OCI-LY3 (cell line): Measurements from ENCODE around the gene ZNF804A.

ENCODE experiments used
- EZH2phosphoT487 ChIP-seq: fragments of 200-600 bp; shearing (Covaris generic); IDR thresholded peaks from 2 replicates; pipeline ENCODE4 v1.6.1; 2018; ENCODE audit warnings: antibody characterized with exemption, mixed run types, low read depth
- TF ChIP-seq, protein P1 (sequence below): fragments of 200-600, 300-600 bp; sonication (generic); IDR thresholded peaks from 2 replicates; pipeline ENCODE4 v1.5.1; 2014; ENCODE audit warnings: antibody characterized with exemption, low read length, low read depth

DNA sequence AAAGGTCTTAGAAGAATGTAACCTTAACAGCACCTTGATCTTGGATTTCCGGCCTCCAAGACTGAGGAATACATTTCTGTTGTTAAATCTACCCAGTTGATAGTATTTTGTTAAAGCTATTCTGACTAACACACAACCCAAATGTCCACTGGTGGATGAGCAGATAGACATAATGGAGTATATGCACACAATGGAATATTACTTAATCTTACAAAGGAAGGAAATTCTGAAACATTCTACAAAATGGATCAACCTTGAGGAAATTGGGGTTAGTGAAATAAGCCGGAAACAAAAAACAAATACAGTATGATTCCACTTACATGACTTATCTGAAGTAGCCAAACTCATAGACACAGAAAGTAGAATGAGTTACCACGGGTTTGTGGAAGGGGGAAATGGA lies 168.7 kb downstream of the ZNF804A start:
- TF ChIP-seq, protein P1, sequence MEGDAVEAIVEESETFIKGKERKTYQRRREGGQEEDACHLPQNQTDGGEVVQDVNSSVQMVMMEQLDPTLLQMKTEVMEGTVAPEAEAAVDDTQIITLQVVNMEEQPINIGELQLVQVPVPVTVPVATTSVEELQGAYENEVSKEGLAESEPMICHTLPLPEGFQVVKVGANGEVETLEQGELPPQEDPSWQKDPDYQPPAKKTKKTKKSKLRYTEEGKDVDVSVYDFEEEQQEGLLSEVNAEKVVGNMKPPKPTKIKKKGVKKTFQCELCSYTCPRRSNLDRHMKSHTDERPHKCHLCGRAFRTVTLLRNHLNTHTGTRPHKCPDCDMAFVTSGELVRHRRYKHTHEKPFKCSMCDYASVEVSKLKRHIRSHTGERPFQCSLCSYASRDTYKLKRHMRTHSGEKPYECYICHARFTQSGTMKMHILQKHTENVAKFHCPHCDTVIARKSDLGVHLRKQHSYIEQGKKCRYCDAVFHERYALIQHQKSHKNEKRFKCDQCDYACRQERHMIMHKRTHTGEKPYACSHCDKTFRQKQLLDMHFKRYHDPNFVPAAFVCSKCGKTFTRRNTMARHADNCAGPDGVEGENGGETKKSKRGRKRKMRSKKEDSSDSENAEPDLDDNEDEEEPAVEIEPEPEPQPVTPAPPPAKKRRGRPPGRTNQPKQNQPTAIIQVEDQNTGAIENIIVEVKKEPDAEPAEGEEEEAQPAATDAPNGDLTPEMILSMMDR, result no peak
- no peak for TF ChIP-seq EZH2phosphoT487
